ENCODE measurements around the gene PMAIP1. TPM values are rescaled to one million over a fixed set of nuclear protein-coding genes. Genes with fewer than 3 reads are reported as not detected.

Gene PMAIP1
- total RNA-seq, 1 donor from 2014 or later = 4.9 TPM

GRCh38 chr18:59908799-59909198 lies 9.0 kb downstream of the PMAIP1 start:
- Mint-ChIP-seq H3K36me3 (ENCODE audit: insufficient read depth) (no peaks in the 10 kb centered on the region), H3K27me3 (peaks cover 25% of the 10 kb centered on the region), H3K4me1 (ENCODE audit: low read depth) (peaks cover 13% of the 10 kb centered on the region), H3K4me3 (ENCODE audit: low read depth) (no peak overlapping the region), H3K9me3 (ENCODE audit: low read depth) (no peaks in the 10 kb centered on the region), H3K27ac (no peak overlapping the region)
- TF ChIP-seq CTCF (IDR thresholded peaks at IDR 0.05; ENCODE audit: unreplicated experiment) = no peak
- no peak for DNase-seq (ENCODE audit: low spot score, unreplicated experiment)

- TF ChIP-seq CTCF (IDR thresholded peaks at IDR 0.05; ENCODE audit: unreplicated experiment) = no peak
- H3K36me3 Mint-ChIP-seq (ENCODE audit: insufficient read depth) = no peaks in the 10 kb centered on the region
- peaks cover 32% of the 10 kb centered on the region for H3K27me3 Mint-ChIP-seq
- H3K4me3 Mint-ChIP-seq (ENCODE audit: low read depth) = no peak overlapping the region
- H3K27ac Mint-ChIP-seq = no peak overlapping the region
- DNase-seq (ENCODE audit: low spot score, unreplicated experiment) = no peak
- H3K4me1 Mint-ChIP-seq (ENCODE audit: low read depth) = peaks cover 13% of the 10 kb centered on the region
- H3K9me3 Mint-ChIP-seq (ENCODE audit: low read depth) = no peaks in the 10 kb centered on the region
Measured at GRCh38 chr18:59909289-59910036, 9.7 kb downstream of the PMAIP1 start.

GRCh38 chr18:59910967-59911366 lies 11.2 kb downstream of the PMAIP1 start:
- no peak overlapping the region for H3K4me3 Mint-ChIP-seq (ENCODE audit: low read depth)
- DNase-seq (ENCODE audit: low spot score, unreplicated experiment) = no peak
- H3K27ac Mint-ChIP-seq = no peak overlapping the region
- TF ChIP-seq CTCF (IDR thresholded peaks at IDR 0.05; ENCODE audit: unreplicated experiment) = no peak
- H3K9me3 Mint-ChIP-seq (ENCODE audit: low read depth) = no peaks in the 10 kb centered on the region
- peaks cover 24% of the 10 kb centered on the region for H3K27me3 Mint-ChIP-seq
- H3K4me1 Mint-ChIP-seq (ENCODE audit: low read depth) = peaks cover 13% of the 10 kb centered on the region
- no peaks in the 10 kb centered on the region for H3K36me3 Mint-ChIP-seq (ENCODE audit: insufficient read depth)

- Mint-ChIP-seq H3K4me1 (ENCODE audit: low read depth) (peaks cover 13% of the 10 kb centered on the region), H3K27ac (no peak overlapping the region), H3K36me3 (ENCODE audit: insufficient read depth) (no peaks in the 10 kb centered on the region), H3K4me3 (ENCODE audit: low read depth) (no peak overlapping the region), H3K9me3 (ENCODE audit: low read depth) (no peaks in the 10 kb centered on the region), H3K27me3 (peaks cover 19% of the 10 kb centered on the region)
- TF ChIP-seq CTCF (IDR thresholded peaks at IDR 0.05; ENCODE audit: unreplicated experiment) = no peak
- no peak for DNase-seq (ENCODE audit: low spot score, unreplicated experiment)
Measured at GRCh38 chr18:59911600-59911999, 11.8 kb downstream of the PMAIP1 start.

GRCh38 chr18:59912007-59912550 lies 12.3 kb downstream of the PMAIP1 start:
- DNase-seq (ENCODE audit: low spot score, unreplicated experiment) = no peak
- Mint-ChIP-seq H3K4me3 (ENCODE audit: low read depth) (no peak overlapping the region), H3K36me3 (ENCODE audit: insufficient read depth) (no peaks in the 10 kb centered on the region), H3K9me3 (ENCODE audit: low read depth) (no peaks in the 10 kb centered on the region), H3K27ac (no peak overlapping the region), H3K4me1 (ENCODE audit: low read depth) (peaks cover 13% of the 10 kb centered on the region), H3K27me3 (peaks cover 14% of the 10 kb centered on the region)
- no peak for TF ChIP-seq CTCF (IDR thresholded peaks at IDR 0.05; ENCODE audit: unreplicated experiment)

All from progenitor cell of endocrine pancreas (in vitro differentiated cells).